HG02571 (cell line): ENCODE data around the gene CASP4.
"Not testable (repeated sequence)": the region's sequence is repeated elsewhere in the genome, so short reads cannot be mapped to it uniquely, and the experiment has no call there.

Experiments
- ATAC-seq: cut with Tn5 transposase; IDR thresholded peaks from one replicate; pipeline ENCODE4 v1.9.1; 2021; ENCODE audit warnings: mild to moderate bottlenecking, moderate library complexity; ENCODE audit not compliant: unreplicated experiment

CASP4 gene

GRCh38 chr11:104968355-104968855 lies at the start of gene CASP4:
Gene CASP4, minus strand, starts transcription at chr11:104968574. Its CDS starts 49 bp downstream, at chr11:104968525.
- ATAC-seq, result peak; percentile 95

- no peak for ATAC-seq
Measured at GRCh38 chr11:105007463-105007862, 39.1 kb upstream of the CASP4 start.

GRCh38 chr11:105005451-105005845 lies 37.1 kb upstream of the CASP4 start:
- no peak for ATAC-seq

GRCh38 chr11:105004021-105004420 lies 35.6 kb upstream of the CASP4 start:
- ATAC-seq, result no peak

GRCh38 chr11:105003151-105003550 lies 34.8 kb upstream of the CASP4 start:
- ATAC-seq, result no peak

- peak; percentile 91 for ATAC-seq
Measured at GRCh38 chr11:105000797-105001196, 32.4 kb upstream of the CASP4 start.

GRCh38 chr11:105000167-105000566 lies 31.8 kb upstream of the CASP4 start:
- no peak for ATAC-seq

GRCh38 chr11:104999721-105000120 lies 31.3 kb upstream of the CASP4 start:
- ATAC-seq, result no peak

GRCh38 chr11:104997288-104997687 lies 28.9 kb upstream of the CASP4 start:
- ATAC-seq, result no peak

- no peak for ATAC-seq
Measured at GRCh38 chr11:104995001-104995408, 26.6 kb upstream of the CASP4 start.

GRCh38 chr11:104992781-104993180 lies 24.4 kb upstream of the CASP4 start:
- no peak for ATAC-seq

- no peak for ATAC-seq
Measured at GRCh38 chr11:104991994-104992393, 23.6 kb upstream of the CASP4 start.

- ATAC-seq, result no peak
Measured at GRCh38 chr11:104984808-104985207, 16.4 kb upstream of the CASP4 start.

- no peak for ATAC-seq
Measured at GRCh38 chr11:104979839-104980238, 11.5 kb upstream of the CASP4 start.

GRCh38 chr11:104973616-104974015 lies 5.2 kb upstream of the CASP4 start:
- ATAC-seq, result no peak

GRCh38 chr11:104972924-104973323 lies 4.5 kb upstream of the CASP4 start:
- ATAC-seq, result not testable (repeated sequence)

- no peak for ATAC-seq
Measured at GRCh38 chr11:104970756-104971155, 2.4 kb upstream of the CASP4 start.

- ATAC-seq, result no peak
Measured at GRCh38 chr11:104968856-104969776, 742 bp upstream of the CASP4 start.

- no peak for ATAC-seq
Measured at GRCh38 chr11:104967534-104968354, 630 bp downstream of the CASP4 start.

- ATAC-seq, result no peak
Measured at GRCh38 chr11:104965735-104966134, 2.6 kb downstream of the CASP4 start.

GRCh38 chr11:104964247-104964646 lies 4.1 kb downstream of the CASP4 start:
- ATAC-seq, result no peak

- no peak for ATAC-seq
Measured at GRCh38 chr11:104962852-104963251, 5.5 kb downstream of the CASP4 start.
